Sigmoid colon (tissue), 7 donors: ENCODE results near the gene DPYSL3. TPM values are rescaled to one million over a fixed set of nuclear protein-coding genes. Genes with fewer than 3 reads are reported as not detected.

Experiments used
- DNase-seq: peaks from one replicate; pipeline ENCODE4 v3.0.0-alpha.2; 2019
- H3K27ac ChIP-seq, 4 donors: fragments of 200-600 bp; sonication (generic); one replicate each; pipeline ENCODE4 v1.5.1; 2016 to 2019; ENCODE audit warnings: mild to moderate bottlenecking in 1 of 4
- H3K27me3 ChIP-seq, 3 donors: fragments of 200-600 bp; sonication (generic); one replicate each; pipeline ENCODE4 v1.5.1; 2019; ENCODE audit warnings: mild to moderate bottlenecking in 1 of 3
- H3K36me3 ChIP-seq, 4 donors: fragments of 200-600 bp; sonication (generic); one replicate each; pipeline ENCODE4 v1.5.1; 2016 to 2019
- H3K4me1 ChIP-seq, 4 donors: fragments of 200-600 bp; sonication (generic); one replicate each; pipeline ENCODE4 v1.5.1; 2017 to 2019
- H3K4me3 ChIP-seq, 4 donors: fragments of 200-600 bp; sonication (generic); one replicate each; pipeline ENCODE4 v1.5.1; 2017 to 2019; ENCODE audit warnings: mild to moderate bottlenecking in 2 of 4, moderate library complexity in 1 of 4
- H3K9me3 ChIP-seq, 4 donors: fragments of 200-600 bp in 3 of 4; sonication (generic) in 3 of 4; one replicate each; pipeline versions ENCODE4 v1.5.1 to v1.6.1; 2013 to 2019
- EP300 ChIP-seq, 4 donors: sonication (generic); formaldehyde crosslinking; IDR thresholded peaks; one replicate each; pipeline ENCODE4 v1.6.1; 2017; ENCODE audit warnings: antibody characterized with exemption in 4 of 4
- POLR2A ChIP-seq, 2 donors: fragments of 450-650 bp; IDR thresholded peaks; one replicate each; pipeline ENCODE4 v1.6.1; 2016; ENCODE audit warnings: antibody characterized with exemption in 2 of 2, mild to moderate bottlenecking in 2 of 2, moderate library complexity in 2 of 2
- POLR2AphosphoS5 ChIP-seq, 4 donors: sonication (generic); formaldehyde crosslinking; IDR thresholded peaks; one replicate each; pipeline ENCODE4 v1.6.1; 2017; ENCODE audit warnings: antibody characterized with exemption in 4 of 4
- WGBS, 2 donors: extraction: QIAGEN DNeasy Blood & Tissue Kit; methylation state at CpG; one replicate each; pipeline ENCODE4 v1.1.7; 2013; 5-methylcytosine and 5-hydroxymethylcytosine counted together
- intact Hi-C: fragments of 100-400 bp; cut with DNase I; formaldehyde crosslinking; loops from one replicate; pipeline ENCODE4 v1.15.1; 2023
- polyA plus RNA-seq, 3 donors: library from polyadenylated mRNA; stranded (reverse); fragments of 200-250 nt; gene quantifications; one replicate each; pipeline ENCODE4 v1.2.3, GENCODE V29; 2013
- total RNA-seq, 4 donors: library from RNA; depleted of rRNA; stranded (reverse); fragments of >200 nt; gene quantifications; one replicate each; pipeline ENCODE4 v1.1.0, GENCODE V29; 2016
- TF ChIP-seq, protein P1 (sequence below), 4 experiments: fragments of 450-650 bp in 3 of 4; fragments of 200-600 bp in 1 of 4; IDR thresholded peaks; one replicate each; pipeline ENCODE4 v1.5.1; 2016 to 2019; ENCODE audit warnings: antibody characterized with exemption in 4 of 4, mild to moderate bottlenecking in 3 of 4, moderate library complexity in 2 of 4
- donor health status: healthy with polysubstance abuse.
- donor health status: Bipolar disorder and iron deficiency.
- donor health status: healthy.

Gene DPYSL3
- total and polyA plus RNA-seq, 7 donors = 4.2 to 343 (median 149) TPM

DNA sequence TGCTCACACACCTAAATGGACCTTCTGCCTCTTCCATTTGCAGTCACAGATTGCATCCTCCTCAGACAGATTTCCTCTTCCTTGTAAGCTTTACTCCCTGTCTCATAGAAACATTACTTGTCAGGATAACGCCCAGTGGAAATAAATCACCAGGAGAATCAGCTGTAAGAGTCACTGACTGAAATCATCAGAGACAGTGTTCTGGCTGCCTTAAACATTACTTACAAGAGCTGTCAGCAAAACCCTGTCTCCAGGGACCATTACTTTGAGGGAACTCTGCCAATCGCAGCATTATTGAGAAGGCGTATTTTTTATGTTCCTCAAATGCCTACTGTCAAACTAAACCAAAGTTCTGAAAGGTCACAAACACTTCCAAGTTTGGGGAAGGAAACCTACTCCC is 5.9 kb downstream of the DPYSL3 start:
- peak overlapping the region; percentile 55 to 94 (median 92) for H3K27ac ChIP-seq
- intact Hi-C loops = no loop called here

GRCh38 chr5:147490989-147491388 is 18.9 kb downstream of the DPYSL3 start:
- intact Hi-C loops = no loop called here
- DNase-seq = no peak
- no peaks in the 10 kb centered on the region for H3K36me3 ChIP-seq
- peak overlapping the region; percentile 21 to 56 (median 45) for H3K27ac ChIP-seq
- no peak overlapping the region for H3K4me3 ChIP-seq
- no peaks in the 10 kb centered on the region for H3K27me3 ChIP-seq
- no peaks in the 10 kb centered on the region for H3K9me3 ChIP-seq
- H3K4me1 ChIP-seq = peaks cover 0 to 16% (median 12%) of the 10 kb centered on the region in 4 donors
- TF ChIP-seq POLR2AphosphoS5 (IDR thresholded peaks at IDR 0.05) (peak in 2 of 4 donors; percentile 14 to 36), POLR2A (IDR thresholded peaks at IDR 0.05) (no peak)
- TF ChIP-seq, protein P1, sequence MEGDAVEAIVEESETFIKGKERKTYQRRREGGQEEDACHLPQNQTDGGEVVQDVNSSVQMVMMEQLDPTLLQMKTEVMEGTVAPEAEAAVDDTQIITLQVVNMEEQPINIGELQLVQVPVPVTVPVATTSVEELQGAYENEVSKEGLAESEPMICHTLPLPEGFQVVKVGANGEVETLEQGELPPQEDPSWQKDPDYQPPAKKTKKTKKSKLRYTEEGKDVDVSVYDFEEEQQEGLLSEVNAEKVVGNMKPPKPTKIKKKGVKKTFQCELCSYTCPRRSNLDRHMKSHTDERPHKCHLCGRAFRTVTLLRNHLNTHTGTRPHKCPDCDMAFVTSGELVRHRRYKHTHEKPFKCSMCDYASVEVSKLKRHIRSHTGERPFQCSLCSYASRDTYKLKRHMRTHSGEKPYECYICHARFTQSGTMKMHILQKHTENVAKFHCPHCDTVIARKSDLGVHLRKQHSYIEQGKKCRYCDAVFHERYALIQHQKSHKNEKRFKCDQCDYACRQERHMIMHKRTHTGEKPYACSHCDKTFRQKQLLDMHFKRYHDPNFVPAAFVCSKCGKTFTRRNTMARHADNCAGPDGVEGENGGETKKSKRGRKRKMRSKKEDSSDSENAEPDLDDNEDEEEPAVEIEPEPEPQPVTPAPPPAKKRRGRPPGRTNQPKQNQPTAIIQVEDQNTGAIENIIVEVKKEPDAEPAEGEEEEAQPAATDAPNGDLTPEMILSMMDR (IDR thresholded peaks at IDR 0.05) = no peak
- 74 to 81% methylated on average over 3 of the region's 3 CpGs for WGBS, 2 donors

More for the DNA sequence above, 5.9 kb downstream of the DPYSL3 start:
- TF ChIP-seq POLR2AphosphoS5 (IDR thresholded peaks at IDR 0.05) (peak; percentile 34 to 63 (median 56)), EP300 (IDR thresholded peaks at IDR 0.05) (no peak), POLR2A (IDR thresholded peaks at IDR 0.05) (no peak)
- TF ChIP-seq, protein P1 (IDR thresholded peaks at IDR 0.05) = no peak
- WGBS, 2 donors = 54 to 55% methylated on average over 3 of the region's 3 CpGs
- peaks cover 0 to 47% (median 32%) of the 10 kb centered on the region in 4 donors for H3K4me1 ChIP-seq
- no peak for DNase-seq
- no peaks in the 10 kb centered on the region for H3K36me3 ChIP-seq
- no peak overlapping the region for H3K4me3 ChIP-seq
- no peaks in the 10 kb centered on the region for H3K27me3 ChIP-seq
- no peaks in the 10 kb centered on the region for H3K9me3 ChIP-seq

GRCh38 chr5:147487031-147487750 is 22.7 kb downstream of the DPYSL3 start:
- Histone ChIP-seq H3K9me3 (no peaks in the 10 kb centered on the region), H3K27ac (peak overlapping the region in 3 of 4 donors; percentile 3 to 55 (median 12)), H3K4me1 (peaks cover 0 to 47% (median 40%) of the 10 kb centered on the region in 4 donors), H3K4me3 (no peak overlapping the region), H3K27me3 (no peaks in the 10 kb centered on the region), H3K36me3 (no peaks in the 10 kb centered on the region)
- intact Hi-C loops = no loop called here
- DNase-seq = no peak
- TF ChIP-seq POLR2AphosphoS5 (IDR thresholded peaks at IDR 0.05) (no peak), EP300 (IDR thresholded peaks at IDR 0.05) (no peak), POLR2A (IDR thresholded peaks at IDR 0.05) (no peak)
- TF ChIP-seq, protein P1 (IDR thresholded peaks at IDR 0.05) = no peak
- 71 to 80% methylated on average over 4 of the region's 4 CpGs for WGBS, 2 donors

GRCh38 chr5:147485814-147486213 is 24.1 kb downstream of the DPYSL3 start:
- Histone ChIP-seq H3K4me3 (no peak overlapping the region), H3K4me1 (peaks cover 0 to 56% (median 46%) of the 10 kb centered on the region in 4 donors), H3K27ac (peak overlapping the region; percentile 61 to 84 (median 68)), H3K9me3 (no peaks in the 10 kb centered on the region), H3K36me3 (no peaks in the 10 kb centered on the region), H3K27me3 (no peaks in the 10 kb centered on the region)
- 81 to 89% methylated on average over 2 of the region's 2 CpGs for WGBS, 2 donors
- no peak for DNase-seq
- intact Hi-C loops = no loop called here
- TF ChIP-seq EP300 (IDR thresholded peaks at IDR 0.05) (no peak), POLR2AphosphoS5 (IDR thresholded peaks at IDR 0.05) (no peak), POLR2A (IDR thresholded peaks at IDR 0.05) (no peak)
- TF ChIP-seq, protein P1 (IDR thresholded peaks at IDR 0.05) = no peak
